Gastroesophageal sphincter (tissue), 4 donors: ENCODE data around the gene DEFB125. TPM values are rescaled to one million over a fixed set of nuclear protein-coding genes. Genes with fewer than 3 reads are reported as not detected.

Experiments used
- ATAC-seq: fragments of 150-250 bp; one replicate; pipeline ENCODE4 v1.9.1; 2016; ENCODE audit warnings: mild to moderate bottlenecking, moderate library complexity
- H3K27ac ChIP-seq, 4 donors: fragments of 200-600 bp; sonication (generic) in 3 of 4; 1 replicate in 3 of 4; 2 replicates in 1 of 4; pipeline ENCODE4 v1.5.1; 2016 to 2019
- H3K27me3 ChIP-seq: fragments of 200-600 bp; sonication (generic); one replicate; pipeline ENCODE4 v1.5.1; 2019
- H3K36me3 ChIP-seq, 2 donors: fragments of 200-600 bp; sonication (generic); one replicate each; pipeline ENCODE4 v1.5.1; 2019; ENCODE audit warnings: control low read depth in 1 of 2
- H3K4me1 ChIP-seq, 3 donors: fragments of 200-600 bp; sonication (generic); 1 replicate in 2 of 3; 2 replicates in 1 of 3; pipeline ENCODE4 v1.5.1; 2016 to 2019; ENCODE audit warnings: control low read depth in 2 of 3
- H3K4me3 ChIP-seq, 2 donors: fragments of 200-600 bp; sonication (generic); one replicate each; pipeline ENCODE4 v1.5.1; 2019; ENCODE audit warnings: mild to moderate bottlenecking in 1 of 2, moderate library complexity in 1 of 2
- H3K9me3 ChIP-seq, 3 donors: fragments of 200-600 bp; sonication (generic); one replicate each; pipeline ENCODE4 v1.5.1; 2017 to 2019; ENCODE audit warnings: control low read depth in 2 of 3
- CTCF ChIP-seq, 4 experiments: fragments of 200-600 bp in 2 of 4; fragments of 450-650 bp in 2 of 4; sonication (generic) in 1 of 4; IDR thresholded peaks; one replicate each; pipeline ENCODE4 v1.5.1; 2017 to 2019; ENCODE audit warnings: antibody characterized with exemption in 4 of 4, mild to moderate bottlenecking in 2 of 4, moderate library complexity in 2 of 4
- EP300 ChIP-seq: sonication (generic); formaldehyde crosslinking; IDR thresholded peaks from one replicate; pipeline ENCODE4 v1.6.1; 2017; ENCODE audit warnings: antibody characterized with exemption, mild to moderate bottlenecking
- POLR2A ChIP-seq, 2 donors: fragments of 450-650 bp; IDR thresholded peaks; one replicate each; pipeline ENCODE4 v1.6.1; 2017; ENCODE audit warnings: antibody characterized with exemption in 2 of 2, mild to moderate bottlenecking in 2 of 2, moderate library complexity in 1 of 2
- POLR2AphosphoS5 ChIP-seq: sonication (generic); formaldehyde crosslinking; IDR thresholded peaks from one replicate; pipeline ENCODE4 v1.6.1; 2017; ENCODE audit warnings: antibody characterized with exemption
- WGBS, 2 donors: methylation state at CpG; one replicate each; pipeline ENCODE4 v1.1.5; 2018; ENCODE audit warnings: low coverage in 1 of 2; 5-methylcytosine and 5-hydroxymethylcytosine counted together
- total RNA-seq, 4 donors: library from RNA; depleted of rRNA; stranded (reverse); fragments of >200 nt; gene quantifications; one replicate each; pipeline ENCODE4 v1.1.0, GENCODE V29; 2016

The DEFB125 gene
- not detected for total RNA-seq

- Histone ChIP-seq H3K4me3 (no peak within 1 kb of the TSS), H3K27me3 (peaks cover 38% of the 10 kb centered on the region), H3K36me3 (no peaks in the 10 kb centered on the region), H3K27ac (no peak within 1 kb of the TSS), H3K4me1 (no peaks in the 10 kb centered on the region), H3K9me3 (peaks cover 0 to 4% (median 1%) of the 10 kb centered on the region in 3 donors)
- TF ChIP-seq EP300 (no peak), POLR2A (IDR thresholded peaks at IDR 0.05) (no peak), POLR2AphosphoS5 (no peak), CTCF (IDR thresholded peaks at IDR 0.05) (no peak)
- 63 to 84% methylated on average over 2 to 3 of the region's 3 CpGs for WGBS, 2 donors
- ATAC-seq = no peak
Observed at GRCh38 chr20:87401-87800, at the start of gene DEFB125. DEFB125 (plus strand) TSS chr20:87672; CDS start chr20:87710, 38 bp downstream.

GRCh38 chr20:60035-60918 lies 27.2 kb upstream of the DEFB125 start:
- TF ChIP-seq POLR2AphosphoS5 = no peak
- no peak for TF ChIP-seq CTCF (IDR thresholded peaks at IDR 0.05)
- TF ChIP-seq POLR2A (IDR thresholded peaks at IDR 0.05) = no peak
- no peak for TF ChIP-seq EP300
- no peak for ATAC-seq

DNA sequence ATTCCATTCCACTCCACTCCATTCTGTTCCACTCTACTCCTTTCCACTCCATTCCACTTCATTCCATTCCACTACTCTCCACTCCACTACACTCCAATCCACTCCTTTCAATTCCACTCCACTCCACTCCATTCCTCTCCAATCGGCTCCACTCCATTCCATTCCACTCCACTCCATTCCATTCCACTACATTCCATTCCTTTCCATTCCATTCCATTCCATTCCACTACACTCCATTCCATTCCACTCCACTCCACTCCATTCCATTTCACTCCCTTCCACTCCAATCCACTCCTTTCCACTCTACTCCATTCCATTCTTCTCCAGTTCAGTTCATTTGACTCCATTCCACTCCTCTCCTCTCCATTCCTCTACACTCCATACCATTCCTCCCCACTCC lies 26.2 kb upstream of the DEFB125 start:
- no peaks in the 10 kb centered on the region for H3K36me3 ChIP-seq
- no peak for ATAC-seq
- no peak for TF ChIP-seq CTCF (IDR thresholded peaks at IDR 0.05)
- TF ChIP-seq EP300 = no peak
- TF ChIP-seq POLR2A (IDR thresholded peaks at IDR 0.05) = no peak
- H3K9me3 ChIP-seq = no peaks in the 10 kb centered on the region
- H3K27me3 ChIP-seq = peaks cover 42% of the 10 kb centered on the region
- whole genome bisulfite sequencing, 2 donors = 86 to 100% methylated on average over 1 of the region's 1 CpG
- no peak overlapping the region for H3K27ac ChIP-seq
- no peak overlapping the region for H3K4me3 ChIP-seq
- no peaks in the 10 kb centered on the region for H3K4me1 ChIP-seq

More at GRCh38 chr20:60035-60918, 27.2 kb upstream of the DEFB125 start:
- Histone ChIP-seq H3K4me3 (no peak overlapping the region), H3K36me3 (no peaks in the 10 kb centered on the region), H3K4me1 (no peaks in the 10 kb centered on the region), H3K27ac (no peak overlapping the region), H3K27me3 (peaks cover 32% of the 10 kb centered on the region), H3K9me3 (no peaks in the 10 kb centered on the region)
- 53 to 70% methylated on average over 5 to 6 of the region's 6 CpGs for WGBS, 2 donors

GRCh38 chr20:61757-62156 lies 25.7 kb upstream of the DEFB125 start:
- Histone ChIP-seq H3K27ac (no peak overlapping the region), H3K4me1 (no peaks in the 10 kb centered on the region), H3K4me3 (no peak overlapping the region), H3K36me3 (no peaks in the 10 kb centered on the region), H3K9me3 (no peaks in the 10 kb centered on the region), H3K27me3 (peaks cover 47% of the 10 kb centered on the region)
- TF ChIP-seq CTCF (IDR thresholded peaks at IDR 0.05) (no peak), POLR2AphosphoS5 (no peak), EP300 (no peak), POLR2A (IDR thresholded peaks at IDR 0.05) (no peak)
- peak; percentile 25 for ATAC-seq
- WGBS, 2 donors = 69 to 80% methylated on average over 5 of the region's 5 CpGs

- WGBS, 2 donors = 74 to 88% methylated on average over 3 of the region's 3 CpGs
- ATAC-seq = no peak
- Histone ChIP-seq H3K4me1 (no peaks in the 10 kb centered on the region), H3K27me3 (peaks cover 54% of the 10 kb centered on the region), H3K4me3 (no peak overlapping the region), H3K27ac (no peak overlapping the region), H3K9me3 (no peaks in the 10 kb centered on the region), H3K36me3 (no peaks in the 10 kb centered on the region)
- TF ChIP-seq CTCF (IDR thresholded peaks at IDR 0.05) (no peak), POLR2A (IDR thresholded peaks at IDR 0.05) (no peak), EP300 (no peak), POLR2AphosphoS5 (no peak)
Observed at GRCh38 chr20:62487-62886, 25.0 kb upstream of the DEFB125 start.
